Fibroblast of skin of left biceps (primary cell): ENCODE results near the gene WDR73.
"Not testable (repeated sequence)": the region's sequence is repeated elsewhere in the genome, so short reads cannot be mapped to it uniquely, and the experiment has no call there.

ENCODE experiments used
- DNase-seq, 2 experiments: peaks; one replicate each; pipeline ENCODE4 v3.0.0-alpha.2; 2013; ENCODE audit warnings: low read depth in 2 of 2

Gene WDR73

GRCh38 chr15:84658080-84658787 is 4.2 kb upstream of the WDR73 start, which contains the start of gene NMB:
Gene NMB, minus strand, starts transcription at chr15:84658199. Its CDS starts 47 bp downstream, at chr15:84658152.
- peak in 1 of 2 experiments; percentile 20 for DNase-seq

DNA sequence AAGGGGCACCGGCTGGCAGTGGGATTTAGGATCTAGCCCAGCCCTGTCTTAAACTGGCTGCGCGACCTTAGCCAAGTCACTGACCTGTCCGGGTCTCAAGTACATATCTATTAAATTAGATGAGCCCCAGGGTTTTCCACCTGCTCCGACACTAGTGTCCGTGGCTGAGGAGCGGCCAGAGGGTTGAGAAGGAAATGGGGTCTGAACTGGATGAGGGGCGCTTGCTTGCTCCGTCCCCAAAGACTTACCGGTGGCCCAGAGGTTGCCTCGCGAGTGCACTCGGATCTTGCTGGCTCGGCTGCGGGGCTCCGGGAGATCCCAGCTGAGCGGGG is 3.6 kb upstream of the WDR73 start:
- DNase-seq, result no peak

- no peak for DNase-seq
Observed at GRCh38 chr15:84656972-84657371, 2.9 kb upstream of the WDR73 start.

GRCh38 chr15:84654689-84655453 is 788 bp upstream of the WDR73 start:
- DNase-seq, result peak; percentile 50 to 52

DNA sequence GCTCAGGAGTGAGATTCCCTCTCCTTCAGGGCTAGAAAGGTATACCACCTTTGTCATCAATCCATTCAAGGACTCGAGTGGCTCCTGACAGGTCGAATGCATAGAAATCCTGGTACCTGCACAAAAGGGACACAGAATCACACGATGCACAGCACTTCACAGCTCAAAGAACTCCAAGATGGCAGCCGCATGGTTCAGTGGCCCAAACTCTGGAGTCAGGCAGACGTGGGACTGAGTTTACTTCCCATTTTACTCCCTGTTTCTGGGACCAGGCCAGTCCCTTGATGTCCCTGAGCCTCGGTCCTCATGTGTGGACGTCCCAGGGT is 536 bp downstream of the WDR73 start:
- no peak for DNase-seq

GRCh38 chr15:84649706-84650105 is 4.4 kb downstream of the WDR73 start:
- no peak for DNase-seq

- DNase-seq, result no peak
Observed at GRCh38 chr15:84648539-84648938, 5.5 kb downstream of the WDR73 start.

DNA sequence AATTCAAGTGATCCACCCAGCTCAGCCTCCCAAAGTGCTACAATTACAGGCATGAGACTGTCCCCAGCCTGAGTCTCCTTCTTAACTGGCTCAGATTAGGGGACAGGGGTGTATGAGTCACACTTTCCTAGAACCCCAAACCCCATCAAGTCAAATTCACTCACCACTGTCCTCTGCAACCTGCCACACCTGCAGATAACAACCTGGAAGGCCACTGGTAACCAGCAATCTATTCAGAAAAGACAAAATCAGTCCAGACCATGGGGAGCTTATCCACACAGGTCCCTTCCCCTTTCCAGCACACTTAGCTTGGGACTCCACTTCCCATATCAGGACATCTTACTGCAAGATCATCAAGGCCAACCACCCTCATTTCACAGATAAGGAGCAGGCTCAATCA is 6.4 kb downstream of the WDR73 start:
- DNase-seq, result no peak

DNA sequence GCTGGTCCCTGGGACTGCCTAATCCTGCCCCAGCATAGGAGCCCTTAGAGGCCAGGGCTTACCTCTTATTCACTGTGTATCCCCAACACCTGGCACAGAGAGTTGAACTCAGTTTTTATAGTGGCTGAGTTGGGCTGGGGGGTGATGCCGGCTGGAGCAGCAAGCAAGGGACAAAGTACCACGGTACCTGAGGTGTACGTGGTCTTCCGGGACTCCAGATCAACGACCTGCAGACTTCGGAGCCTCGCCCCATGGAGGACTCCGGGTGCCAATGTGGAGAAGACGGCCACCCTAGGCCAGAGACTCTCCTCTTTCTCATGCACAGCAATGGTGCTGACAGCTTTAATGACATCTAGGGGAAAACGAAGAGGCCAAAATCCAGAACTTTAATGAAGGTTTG is 8.1 kb downstream of the WDR73 start:
- DNase-seq, result no peak

DNA sequence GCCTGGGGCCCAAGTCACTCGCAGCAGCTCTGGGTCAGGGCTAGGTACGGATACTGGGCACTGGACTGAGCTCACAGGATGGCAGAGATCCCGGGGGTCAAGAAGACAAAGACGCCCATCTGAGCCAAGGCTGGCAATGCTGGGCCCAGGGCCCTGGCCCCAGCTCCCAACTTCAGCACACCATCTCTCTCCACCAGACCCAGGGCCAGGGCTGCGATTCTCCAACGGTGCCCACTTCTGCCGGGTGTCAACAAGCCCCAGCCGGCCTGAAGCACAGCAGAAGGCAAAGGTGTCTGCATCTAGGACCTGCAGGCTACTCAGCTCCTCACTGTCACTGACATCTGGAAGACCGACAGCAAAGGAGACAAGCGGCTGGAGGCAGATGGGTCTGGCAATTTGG is 8.6 kb downstream of the WDR73 start:
- no peak for DNase-seq

DNA sequence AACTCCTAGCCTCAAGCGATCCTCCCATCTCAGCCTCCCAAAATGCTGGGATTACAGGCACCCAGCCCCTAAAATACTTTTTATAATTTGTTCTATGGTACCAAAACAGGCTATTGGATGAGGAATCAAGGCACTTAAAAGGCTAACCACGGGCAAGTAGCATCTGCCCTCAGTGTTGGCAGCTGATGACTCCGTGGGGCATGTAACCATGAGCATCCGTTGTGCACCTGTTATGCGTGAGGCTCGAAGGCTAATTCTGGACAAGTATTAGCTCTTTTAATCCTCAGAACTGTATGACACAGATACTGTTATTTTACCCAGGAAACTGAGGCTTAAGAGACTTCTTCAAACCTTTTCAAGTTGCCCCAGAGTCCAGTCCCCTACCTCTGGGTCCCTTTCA is 10.2 kb downstream of the WDR73 start:
- no peak for DNase-seq

GRCh38 chr15:84642640-84643039 is 11.4 kb downstream of the WDR73 start:
- not testable (repeated sequence) for DNase-seq

DNA sequence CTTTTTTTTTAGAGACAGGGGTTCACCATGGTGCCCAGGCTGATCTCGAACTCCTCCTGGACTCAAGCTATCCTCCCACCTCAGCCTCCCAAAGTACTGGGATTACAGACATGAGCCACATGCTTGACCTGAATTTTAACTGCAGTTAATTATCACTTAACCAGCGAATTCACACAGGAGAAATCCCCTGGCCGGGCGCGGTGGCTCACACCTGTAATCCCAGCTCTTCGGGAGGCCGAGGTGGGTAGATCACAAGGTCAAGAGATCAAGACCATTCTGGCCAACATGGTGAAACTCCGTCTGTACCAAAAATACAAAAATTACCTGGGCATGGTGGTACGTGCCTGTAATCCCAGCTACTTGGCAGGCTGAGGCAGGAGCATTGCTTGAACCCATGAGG is 12.2 kb downstream of the WDR73 start:
- not testable (repeated sequence) for DNase-seq

DNA sequence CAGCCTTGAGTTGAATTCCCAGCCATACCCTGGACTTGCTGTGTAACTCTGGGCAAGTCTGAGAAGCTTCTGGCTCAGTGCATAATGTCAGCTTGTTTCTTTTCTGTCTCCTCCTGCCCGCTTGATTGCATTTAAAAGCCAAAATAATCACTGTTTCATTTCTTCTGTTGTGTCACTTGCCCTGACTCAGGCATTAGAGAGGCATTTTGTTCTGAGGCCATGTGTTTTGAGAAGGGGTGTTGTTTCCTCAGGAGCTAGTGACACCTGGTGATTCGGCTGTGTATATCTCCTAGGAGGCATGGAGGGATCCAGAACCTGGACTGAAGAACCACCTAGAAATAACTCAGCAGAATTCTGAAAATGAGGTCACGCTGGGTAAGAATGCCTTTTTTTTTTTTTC is 16.0 kb downstream of the WDR73 start:
- DNase-seq, result no peak

- DNase-seq, result no peak
Observed at GRCh38 chr15:84634228-84634837, 19.8 kb downstream of the WDR73 start.

GRCh38 chr15:84633311-84634227 is 20.5 kb downstream of the WDR73 start:
- DNase-seq, result peak; percentile 24 to 32

- no peak for DNase-seq
Observed at GRCh38 chr15:84631706-84632272, 22.3 kb downstream of the WDR73 start.

DNA sequence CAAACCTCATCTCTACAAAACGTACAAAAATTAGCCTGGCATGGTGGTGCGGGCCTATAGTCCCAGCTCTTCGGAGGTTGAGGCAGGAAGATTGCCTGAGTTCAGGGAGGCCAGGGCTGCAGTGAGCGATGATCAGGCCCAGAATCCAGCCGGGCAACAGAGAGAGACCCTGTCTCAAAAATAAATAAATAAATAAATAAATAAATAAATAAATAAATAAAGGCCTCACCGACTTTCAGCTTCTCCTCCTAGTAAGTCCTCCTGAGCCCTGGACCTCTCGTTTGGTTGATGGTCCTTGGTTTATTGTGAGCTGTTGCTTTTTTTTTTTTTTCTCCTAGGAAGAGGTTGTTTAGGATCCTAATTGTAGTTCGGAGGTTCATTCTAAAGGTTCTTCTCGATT is 25.1 kb downstream of the WDR73 start:
- DNase-seq, result no peak

DNA sequence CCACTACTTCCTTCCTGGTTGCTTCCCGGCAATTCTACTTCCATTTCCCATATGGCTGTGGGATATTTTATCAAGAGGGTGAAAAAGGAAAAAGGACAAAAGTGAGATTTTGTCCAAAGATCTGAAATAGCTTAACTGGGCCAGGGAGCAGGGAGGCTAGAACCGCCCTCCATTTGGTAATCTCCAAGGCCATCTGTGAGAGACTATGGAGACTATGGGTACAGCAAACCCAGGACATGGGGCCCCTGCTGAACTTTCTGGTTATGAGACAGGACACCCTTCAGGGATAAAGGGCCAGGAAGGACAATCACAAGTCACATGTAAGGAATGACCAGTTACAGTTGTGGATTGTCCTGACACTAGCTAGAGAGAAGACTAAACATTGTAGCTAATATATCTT is 29.0 kb downstream of the WDR73 start:
- no peak for DNase-seq

DNA sequence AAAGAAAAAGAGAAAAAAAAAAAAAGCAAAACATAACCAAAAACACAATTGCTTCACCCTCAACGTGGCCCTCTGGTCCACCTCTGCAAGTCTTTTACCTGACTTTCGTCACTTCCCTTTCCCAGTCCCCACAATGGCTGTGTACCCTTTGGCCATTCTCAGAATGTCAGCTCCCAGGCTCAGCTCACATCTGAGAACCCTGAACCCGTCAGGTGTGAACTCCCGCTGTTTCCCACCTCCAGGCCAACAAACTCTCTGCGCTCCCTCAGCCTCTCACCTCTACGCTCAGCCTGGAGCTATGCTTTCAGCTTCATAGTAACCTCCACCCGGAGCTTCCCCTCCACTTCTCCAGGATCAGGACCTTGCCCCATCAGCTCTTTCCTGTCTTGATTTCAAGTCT is 29.7 kb downstream of the WDR73 start:
- DNase-seq, result no peak

- DNase-seq, result no peak
Observed at GRCh38 chr15:84621358-84621979, 32.6 kb downstream of the WDR73 start.
